ENCODE data around the gene ZNF106. TPM values are rescaled to one million over a fixed set of nuclear protein-coding genes. Genes with fewer than 3 reads are reported as not detected.
A peak's percentile ranks its signal among the peaks of the same experiment; 100 is the strongest.

ZNF106 gene
- total and polyA plus RNA-seq, 2 experiments from 2014 or later, result 30.1 to 44.5 TPM

DNA sequence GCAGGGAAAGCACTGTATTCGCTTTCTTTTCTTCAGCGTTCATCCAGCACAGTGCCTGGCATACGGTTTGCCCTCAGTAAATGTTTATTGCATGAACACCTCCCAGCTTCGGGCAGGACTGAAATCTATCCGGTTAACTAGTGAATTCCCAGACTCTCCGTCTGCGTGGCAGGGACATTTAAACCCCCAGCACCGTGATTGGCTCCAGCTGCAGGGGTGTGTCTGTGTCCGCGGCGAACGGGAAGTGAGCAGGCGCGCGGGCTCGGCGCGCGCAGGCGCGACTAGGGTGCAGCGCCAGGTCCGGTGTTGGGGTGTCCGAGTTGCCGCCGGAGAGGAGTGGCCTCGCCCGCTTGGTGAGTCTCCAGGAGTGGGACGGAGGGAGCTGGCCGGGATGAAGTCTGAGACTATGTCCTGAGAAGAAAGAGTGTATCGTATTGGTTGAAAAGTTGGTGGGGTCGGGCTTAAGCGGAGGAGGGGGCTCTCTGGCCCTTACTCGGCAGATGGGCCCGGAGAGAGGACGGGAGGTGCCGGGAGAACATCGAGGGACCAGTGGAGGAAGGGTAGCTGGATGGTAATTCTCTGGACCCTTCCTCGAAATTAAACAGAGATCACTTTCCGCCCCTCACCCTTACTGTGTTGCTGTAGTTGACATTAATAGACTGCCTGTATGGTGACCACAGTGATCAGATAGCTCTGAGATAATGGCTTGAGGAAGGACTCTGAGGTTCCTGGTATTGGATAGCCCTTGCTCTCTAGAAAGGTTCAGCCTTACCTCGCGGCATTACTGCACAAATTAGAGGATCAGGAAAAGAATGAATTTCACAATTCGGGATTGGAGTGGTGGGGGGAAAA, 4.6 kb upstream of the ZNF106 start, which contains the start of gene SNAP23:
Gene SNAP23, plus strand, starts transcription at position 274 of the 852 bp plus-strand sequence. CDS start 16,213 bp downstream, outside the sequence.
- 1% methylated on average over 42 of the region's 43 CpGs for WGBS (ENCODE audit: low lambda C conversion rate, missing lambda C conversion rate)
- Histone ChIP-seq H4K20me1 (ENCODE audit: insufficient read depth, poor library complexity, severe bottlenecking) (no peaks in the 10 kb centered on the region), H2AFZ (peak within 1 kb of the TSS; percentile 50), H3K4me2 (peak within 1 kb of the TSS; percentile 75), H3K79me2 (peaks cover 35% of the 10 kb centered on the region), H3K27ac (peak within 1 kb of the TSS; percentile 95), H3K36me3 (replicated peaks; ENCODE audit: insufficient read depth, low read depth) (no peaks in the 10 kb centered on the region), H3K27me3 (no peaks in the 10 kb centered on the region), H3K4me1 (ENCODE audit: insufficient read depth) (peaks cover 30% of the 10 kb centered on the region), H3K9me3 (ENCODE audit: low read depth) (no peaks in the 10 kb centered on the region), H3K9me2 (replicated peaks; ENCODE audit: insufficient read depth) (no peaks in the 10 kb centered on the region), H3K4me3 (peak within 1 kb of the TSS; percentile 27)
- TF ChIP-seq EZH2phosphoT487 (IDR thresholded peaks at IDR 0.05; ENCODE audit: low read depth, severe bottlenecking, unreplicated experiment) (no peak), EZH2 (IDR thresholded peaks at IDR 0.05; ENCODE audit: borderline replicate concordance) (no peak), CTCF (IDR thresholded peaks at IDR 0.05; ENCODE audit: poor library complexity) (no peak)
- peak; percentile 97 for DNase-seq (ENCODE audit: low spot score)

GRCh38 chr15:42494998-42495360, 4.0 kb upstream of the ZNF106 start:
- Histone ChIP-seq H3K4me2 (peak overlapping the region; percentile 75), H3K9me2 (replicated peaks; ENCODE audit: insufficient read depth) (no peaks in the 10 kb centered on the region), H3K4me3 (peak overlapping the region; percentile 11), H3K79me2 (peaks cover 37% of the 10 kb centered on the region), H3K4me1 (ENCODE audit: insufficient read depth) (peaks cover 31% of the 10 kb centered on the region), H3K27me3 (no peaks in the 10 kb centered on the region), H4K20me1 (ENCODE audit: insufficient read depth, poor library complexity, severe bottlenecking) (no peaks in the 10 kb centered on the region), H3K36me3 (replicated peaks; ENCODE audit: insufficient read depth, low read depth) (no peaks in the 10 kb centered on the region), H2AFZ (peak overlapping the region; percentile 50), H3K27ac (peak overlapping the region; percentile 95), H3K9me3 (ENCODE audit: low read depth) (no peaks in the 10 kb centered on the region)
- WGBS (ENCODE audit: low lambda C conversion rate, missing lambda C conversion rate), result 24% methylated on average over 10 of the region's 10 CpGs
- TF ChIP-seq EZH2phosphoT487 (IDR thresholded peaks at IDR 0.05; ENCODE audit: low read depth, severe bottlenecking, unreplicated experiment) (no peak), EZH2 (IDR thresholded peaks at IDR 0.05; ENCODE audit: borderline replicate concordance) (no peak), CTCF (IDR thresholded peaks at IDR 0.05; ENCODE audit: poor library complexity) (no peak)
- DNase-seq (ENCODE audit: low spot score), result peak; percentile 74

GRCh38 chr15:42493679-42494078, 2.7 kb upstream of the ZNF106 start:
- peak overlapping the region; percentile 95 for H3K27ac ChIP-seq

More at GRCh38 chr15:42493679-42494078, 2.7 kb upstream of the ZNF106 start:
- no peaks in the 10 kb centered on the region for H4K20me1 ChIP-seq (ENCODE audit: insufficient read depth, poor library complexity, severe bottlenecking)
- TF ChIP-seq EZH2 (IDR thresholded peaks at IDR 0.05; ENCODE audit: borderline replicate concordance) (no peak), EZH2phosphoT487 (IDR thresholded peaks at IDR 0.05; ENCODE audit: low read depth, severe bottlenecking, unreplicated experiment) (no peak), CTCF (IDR thresholded peaks at IDR 0.05; ENCODE audit: poor library complexity) (no peak)
- DNase-seq (ENCODE audit: low spot score), result no peak
- H3K9me2 ChIP-seq (replicated peaks; ENCODE audit: insufficient read depth), result no peaks in the 10 kb centered on the region
- H3K4me2 ChIP-seq, result no peak overlapping the region
- H3K36me3 ChIP-seq (replicated peaks; ENCODE audit: insufficient read depth, low read depth), result no peaks in the 10 kb centered on the region
- H3K27me3 ChIP-seq, result no peaks in the 10 kb centered on the region
- H3K4me1 ChIP-seq (ENCODE audit: insufficient read depth), result peaks cover 27% of the 10 kb centered on the region
- H3K9me3 ChIP-seq (ENCODE audit: low read depth), result no peaks in the 10 kb centered on the region
- H2AFZ ChIP-seq, result no peak overlapping the region
- H3K79me2 ChIP-seq, result peaks cover 42% of the 10 kb centered on the region
- 100% methylated on average over 1 of the region's 1 CpG for WGBS (ENCODE audit: low lambda C conversion rate, missing lambda C conversion rate)
- H3K4me3 ChIP-seq, result no peak overlapping the region

All from hepatocyte (in vitro differentiated cells).